ENCODE data around the gene FZD8.
"Not testable (repeated sequence)": the region's sequence is repeated elsewhere in the genome, so short reads cannot be mapped to it uniquely, and the experiment has no call there.

Gene FZD8, protein sequence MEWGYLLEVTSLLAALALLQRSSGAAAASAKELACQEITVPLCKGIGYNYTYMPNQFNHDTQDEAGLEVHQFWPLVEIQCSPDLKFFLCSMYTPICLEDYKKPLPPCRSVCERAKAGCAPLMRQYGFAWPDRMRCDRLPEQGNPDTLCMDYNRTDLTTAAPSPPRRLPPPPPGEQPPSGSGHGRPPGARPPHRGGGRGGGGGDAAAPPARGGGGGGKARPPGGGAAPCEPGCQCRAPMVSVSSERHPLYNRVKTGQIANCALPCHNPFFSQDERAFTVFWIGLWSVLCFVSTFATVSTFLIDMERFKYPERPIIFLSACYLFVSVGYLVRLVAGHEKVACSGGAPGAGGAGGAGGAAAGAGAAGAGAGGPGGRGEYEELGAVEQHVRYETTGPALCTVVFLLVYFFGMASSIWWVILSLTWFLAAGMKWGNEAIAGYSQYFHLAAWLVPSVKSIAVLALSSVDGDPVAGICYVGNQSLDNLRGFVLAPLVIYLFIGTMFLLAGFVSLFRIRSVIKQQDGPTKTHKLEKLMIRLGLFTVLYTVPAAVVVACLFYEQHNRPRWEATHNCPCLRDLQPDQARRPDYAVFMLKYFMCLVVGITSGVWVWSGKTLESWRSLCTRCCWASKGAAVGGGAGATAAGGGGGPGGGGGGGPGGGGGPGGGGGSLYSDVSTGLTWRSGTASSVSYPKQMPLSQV

DNA sequence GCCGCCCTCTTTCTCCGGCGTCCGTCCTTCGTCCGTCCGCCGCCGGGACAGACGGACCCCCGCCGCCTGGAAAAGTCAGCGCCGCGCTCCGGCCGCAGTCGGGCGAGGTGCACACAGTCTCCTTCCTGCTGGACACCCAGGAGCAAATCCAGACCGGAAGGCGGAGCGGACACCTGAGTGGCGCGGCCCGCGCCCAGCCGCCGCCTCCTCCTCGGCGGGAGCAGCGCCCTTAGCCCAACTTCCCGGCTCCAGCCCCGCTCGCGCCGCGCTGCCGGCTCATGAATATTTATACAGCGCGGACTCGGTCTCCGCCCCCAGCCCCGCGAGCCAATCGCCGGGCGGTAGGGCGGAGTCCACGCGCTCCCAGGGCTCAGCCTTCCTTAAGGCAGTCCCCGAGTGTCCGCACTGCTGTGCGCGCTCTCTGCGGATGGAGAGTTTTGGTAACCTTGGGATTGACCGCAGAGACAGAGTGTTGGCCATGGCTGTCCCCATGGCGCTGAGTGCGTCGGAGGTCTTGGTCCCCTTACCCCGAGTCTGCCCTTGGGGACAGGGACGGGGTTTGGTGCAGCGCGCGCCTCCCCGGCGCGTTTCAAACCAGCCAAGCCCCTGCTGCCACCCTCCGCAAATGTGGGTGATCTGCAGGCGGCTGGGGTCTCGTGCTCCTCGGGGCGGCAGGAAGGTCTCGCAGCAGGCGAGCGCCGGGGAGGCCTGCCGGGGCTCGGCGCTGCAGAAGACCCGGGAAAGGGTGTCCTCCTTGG, at the start of gene FZD8:
Gene FZD8, minus strand, starts transcription at position 262 of the 758 bp plus-strand sequence. CDS start 867 bp downstream, outside the sequence.
- peak; percentile 90 for DNase-seq (ENCODE audit: low spot score)

DNA sequence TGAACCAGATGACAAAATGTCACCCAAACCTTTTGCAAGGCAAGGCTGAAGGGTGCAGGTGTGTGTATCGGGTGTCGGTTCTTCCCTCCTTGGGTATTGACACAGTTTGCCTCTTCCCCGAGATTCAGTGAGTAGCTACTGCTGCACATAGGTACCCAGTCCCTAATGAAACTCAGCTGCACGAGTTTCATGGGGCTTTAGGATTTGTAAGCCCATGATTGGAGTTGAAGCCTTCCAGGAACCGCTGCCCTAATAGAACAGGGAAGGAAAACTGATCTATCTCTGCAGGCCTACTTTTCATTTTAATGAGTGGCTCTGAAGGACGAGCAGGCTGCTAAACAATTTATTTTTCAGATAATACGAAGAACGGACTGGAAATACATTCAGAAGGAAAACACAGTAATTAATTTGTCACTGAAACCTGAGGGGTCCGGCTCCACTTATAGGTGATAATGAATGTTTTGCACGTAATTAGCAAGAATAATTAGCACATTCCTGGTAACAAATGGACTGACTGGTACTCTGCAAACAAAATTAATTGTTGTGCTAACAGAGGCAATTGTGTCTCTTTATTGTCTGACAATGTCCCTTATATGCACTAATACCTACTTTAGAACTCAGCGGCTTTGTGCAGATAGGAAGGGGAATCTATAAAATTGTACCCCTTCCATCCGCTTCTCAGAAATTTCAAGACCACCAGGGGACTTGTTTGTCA, 49.6 kb upstream of the FZD8 start:
- DNase-seq (ENCODE audit: low spot score): no peak

DNA sequence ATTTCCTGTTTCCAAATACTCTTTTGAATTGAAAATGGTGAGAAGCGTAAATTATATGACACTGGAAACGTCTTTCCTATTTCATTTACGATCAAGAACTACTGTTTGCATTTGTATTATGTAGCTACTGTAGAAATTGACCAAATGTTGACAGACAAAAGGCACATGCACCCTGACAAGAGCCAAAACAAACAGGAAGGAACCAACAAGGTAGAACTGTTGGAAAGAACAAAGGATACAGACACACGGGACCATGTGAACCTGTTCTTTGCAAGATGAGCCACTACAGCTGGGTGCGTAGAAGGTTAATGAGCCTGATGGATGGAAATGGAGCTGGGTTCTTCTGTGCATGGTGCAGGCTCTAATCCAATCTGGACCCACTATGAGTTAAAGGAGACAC, 48.4 kb upstream of the FZD8 start:
- DNase-seq (ENCODE audit: low spot score): no peak

DNA sequence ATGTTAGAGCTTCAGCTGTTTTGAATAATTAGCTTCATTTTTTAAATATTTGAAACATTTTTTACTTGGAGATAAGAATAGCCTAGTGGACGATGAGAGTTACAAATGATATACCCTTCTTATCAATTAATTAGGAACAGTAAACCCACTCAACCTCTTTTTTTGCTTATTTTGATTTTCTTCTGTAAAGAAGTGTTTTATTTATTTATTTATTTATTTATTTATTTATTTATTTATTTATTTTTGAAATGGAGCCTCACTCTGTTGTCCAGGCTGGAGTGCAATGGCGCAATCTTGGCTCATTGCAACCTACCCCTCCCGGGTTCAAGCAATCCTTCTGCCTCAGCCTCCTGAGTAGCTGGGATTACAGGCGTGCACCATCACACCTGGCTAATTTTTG, 43.8 kb upstream of the FZD8 start:
- not testable (repeated sequence) for DNase-seq (ENCODE audit: low spot score)

DNA sequence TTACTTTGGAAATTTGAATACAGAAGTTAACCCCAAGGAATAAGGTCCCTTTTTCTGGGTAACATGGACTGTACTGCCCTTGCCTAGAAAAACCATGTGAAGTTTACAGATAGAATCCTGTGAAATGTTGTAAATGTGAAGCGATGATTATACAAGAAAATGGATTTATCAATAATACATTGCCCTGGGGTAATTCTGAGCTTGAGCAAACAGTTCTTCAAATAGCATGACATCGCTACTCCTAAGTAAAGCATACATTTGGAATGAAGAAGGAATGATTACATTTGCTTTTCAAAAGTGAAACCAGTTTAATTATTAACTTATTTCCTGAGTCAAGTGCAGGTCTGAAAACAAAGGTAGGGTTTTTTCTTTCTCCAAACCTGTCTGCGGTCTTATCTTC, 43.3 kb upstream of the FZD8 start:
- DNase-seq (ENCODE audit: low spot score): no peak

DNA sequence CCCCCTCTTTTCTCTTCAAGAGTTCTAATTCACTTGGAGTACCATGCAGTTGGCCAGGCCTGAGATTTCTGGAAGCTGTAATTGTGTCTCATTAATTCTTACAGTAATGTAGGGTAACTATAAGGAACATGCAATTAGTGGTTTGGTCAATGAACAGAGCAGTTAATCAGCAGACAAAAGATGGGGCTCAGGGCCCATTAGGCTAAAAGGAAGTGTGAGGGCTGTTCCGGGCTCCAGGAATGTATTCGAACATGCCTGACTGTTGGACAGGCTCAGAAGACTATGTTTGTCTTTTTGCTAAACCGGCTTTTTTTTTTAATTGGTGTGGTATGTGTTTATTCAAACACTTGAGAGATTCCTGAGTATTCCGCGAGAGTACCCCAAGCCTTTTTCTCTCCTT, 42.5 kb upstream of the FZD8 start:
- DNase-seq (ENCODE audit: low spot score): no peak

DNA sequence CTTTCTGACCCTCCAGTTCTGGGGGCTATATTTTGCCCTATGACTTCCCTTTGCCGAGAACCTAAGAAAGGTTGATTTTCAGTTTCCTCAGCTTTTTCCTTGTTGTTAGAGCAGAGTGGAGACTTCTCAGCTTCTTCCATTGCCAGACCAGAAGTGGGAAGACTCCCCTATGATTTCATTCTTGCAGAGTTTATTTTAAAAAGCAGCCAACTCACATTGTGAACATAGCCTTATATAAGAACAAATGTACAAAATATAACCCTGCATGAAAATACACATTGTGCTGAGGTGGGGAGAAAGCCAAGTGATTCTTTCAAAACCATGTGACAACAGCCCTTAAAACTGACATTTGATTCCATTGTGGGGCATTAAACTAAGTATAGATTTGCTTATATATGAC, 33.8 kb upstream of the FZD8 start:
- DNase-seq (ENCODE audit: low spot score): no peak

DNA sequence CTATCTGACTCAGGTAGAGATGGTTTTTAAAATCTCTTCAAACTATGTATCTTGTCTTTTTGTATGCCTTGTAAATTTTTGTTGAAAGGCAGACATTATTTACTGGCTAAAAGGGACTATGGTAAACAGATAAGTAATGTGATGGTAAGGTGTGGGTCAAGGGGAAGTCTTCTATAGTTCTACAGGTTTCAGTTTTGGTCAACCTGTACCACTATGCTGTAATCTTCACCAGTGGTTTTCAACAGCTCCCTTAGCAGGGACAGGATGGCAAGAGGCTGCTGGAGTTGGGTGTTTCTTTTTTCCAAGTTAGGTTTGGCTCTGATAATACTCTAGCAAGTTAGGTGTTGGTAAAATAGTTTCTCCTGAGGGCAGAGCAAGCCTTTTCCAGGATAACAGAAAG, 32.7 kb upstream of the FZD8 start:
- no peak for DNase-seq (ENCODE audit: low spot score)

DNA sequence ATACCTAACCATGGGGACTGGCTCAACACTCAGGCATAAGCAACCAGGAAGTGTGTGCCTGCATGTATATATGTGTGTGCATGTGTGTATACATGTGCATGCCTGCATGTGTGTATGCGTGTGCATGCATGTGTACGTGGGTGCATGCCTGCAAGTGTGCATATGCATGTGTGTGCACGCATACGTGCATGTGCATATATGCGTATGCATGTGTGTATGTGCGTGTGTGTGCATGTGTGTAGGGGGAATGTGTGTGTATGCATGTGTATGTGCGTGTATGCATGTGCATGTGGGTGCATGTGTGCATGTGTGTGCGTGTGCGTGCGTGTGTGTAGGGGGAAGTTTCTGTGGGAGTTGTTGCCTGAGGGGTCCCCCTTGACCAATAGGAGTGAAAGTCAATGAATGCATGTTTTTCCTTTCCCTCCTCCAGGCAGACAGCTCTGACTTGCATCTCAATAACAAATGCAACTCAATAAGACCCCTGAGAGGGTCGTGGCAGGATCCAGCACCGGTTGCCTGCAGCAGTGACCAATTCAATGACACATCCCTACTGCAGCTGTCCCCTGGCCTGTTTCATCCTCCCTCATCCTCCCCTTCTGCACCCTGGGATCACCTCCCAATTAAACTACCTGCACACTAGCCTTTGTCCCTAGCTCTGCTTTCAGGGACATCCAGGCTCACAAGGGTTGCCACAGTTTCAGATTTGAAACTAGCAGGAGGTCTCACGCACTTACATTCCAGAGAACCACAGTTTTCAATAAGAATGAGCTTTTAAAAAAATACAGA, 27.0 kb upstream of the FZD8 start:
- DNase-seq (ENCODE audit: low spot score): no peak

DNA sequence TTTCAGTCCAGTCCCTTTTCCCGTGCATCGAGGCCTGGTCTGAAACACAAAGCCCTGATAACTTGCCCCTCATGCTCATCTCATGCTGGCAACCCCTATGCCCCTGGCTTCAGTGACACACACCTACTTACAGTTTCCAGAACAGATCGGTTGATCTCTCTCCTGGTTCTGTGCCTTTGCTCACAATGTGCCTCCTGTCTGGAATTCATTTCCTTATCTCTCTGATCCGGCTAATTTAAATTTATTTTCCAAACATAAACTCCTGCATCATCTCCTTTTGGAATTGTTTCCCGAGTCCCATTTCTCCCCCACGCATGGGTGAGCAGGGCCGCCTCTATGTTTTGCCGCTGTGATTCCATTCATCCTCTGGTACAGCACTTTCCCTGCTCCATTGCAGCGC, 25.9 kb upstream of the FZD8 start:
- DNase-seq (ENCODE audit: low spot score): no peak

DNA sequence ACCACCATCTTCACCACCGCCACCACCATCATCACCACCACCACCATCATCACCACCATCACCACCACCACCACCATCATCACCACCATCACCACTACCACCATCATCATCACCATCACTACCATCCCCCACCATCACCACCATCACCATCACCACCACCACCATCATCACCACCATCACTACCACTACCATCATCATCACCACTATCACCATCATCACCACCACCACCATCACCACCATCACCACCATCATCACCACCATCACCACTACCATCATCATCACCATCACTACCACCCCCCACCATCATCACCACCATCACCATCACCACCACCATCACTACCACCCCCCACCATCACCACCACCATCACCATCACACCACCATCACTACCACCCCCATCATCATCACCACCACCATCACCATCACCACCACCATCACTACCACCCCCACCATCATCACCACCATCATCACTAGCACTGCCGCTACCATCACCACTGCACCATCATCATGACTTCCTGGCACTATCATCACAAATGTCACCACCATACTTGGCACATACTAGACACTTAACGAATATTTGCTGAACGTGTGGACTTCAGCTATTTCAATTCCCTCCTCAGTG, 25.3 kb upstream of the FZD8 start:
- DNase-seq (ENCODE audit: low spot score): no peak

DNA sequence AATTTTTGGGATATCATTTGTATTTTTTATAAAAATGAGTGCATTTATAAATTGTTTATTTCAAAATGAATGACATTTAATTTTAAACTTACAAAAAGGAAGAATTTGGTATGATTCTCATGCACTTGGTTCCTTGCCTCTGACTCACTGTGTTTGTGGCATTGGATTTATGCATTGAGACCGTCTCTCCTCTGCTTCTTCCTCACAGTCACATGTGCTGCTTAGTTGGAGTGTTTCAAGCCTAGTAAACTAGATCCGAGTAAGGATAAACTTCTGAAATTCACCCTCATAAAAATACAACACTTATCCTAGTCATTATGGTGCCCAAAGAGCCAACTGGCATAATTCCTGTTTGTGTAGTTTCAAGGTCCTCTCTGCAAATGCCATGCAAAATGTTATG, 19.1 kb upstream of the FZD8 start:
- no peak for DNase-seq (ENCODE audit: low spot score)

DNA sequence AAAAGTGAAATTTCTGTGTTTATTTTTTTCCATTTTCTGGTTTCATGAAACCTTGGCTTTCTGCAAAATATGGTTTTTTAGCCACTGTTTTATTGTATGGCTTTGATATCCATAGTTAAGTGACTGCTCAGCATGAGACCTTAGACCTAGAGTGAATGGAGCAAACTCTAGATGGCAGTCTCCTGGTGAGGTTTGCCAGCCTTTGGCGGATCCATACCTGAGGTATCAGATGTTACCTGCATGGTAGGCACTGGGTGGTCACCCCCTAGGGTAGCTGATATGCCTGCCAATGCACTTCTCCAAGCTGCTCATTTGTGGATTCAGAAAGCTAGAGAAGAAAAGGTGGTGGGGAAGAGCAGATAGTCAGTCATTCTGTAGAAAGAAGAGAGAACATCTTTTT, 17.4 kb upstream of the FZD8 start:
- no peak for DNase-seq (ENCODE audit: low spot score)

DNA sequence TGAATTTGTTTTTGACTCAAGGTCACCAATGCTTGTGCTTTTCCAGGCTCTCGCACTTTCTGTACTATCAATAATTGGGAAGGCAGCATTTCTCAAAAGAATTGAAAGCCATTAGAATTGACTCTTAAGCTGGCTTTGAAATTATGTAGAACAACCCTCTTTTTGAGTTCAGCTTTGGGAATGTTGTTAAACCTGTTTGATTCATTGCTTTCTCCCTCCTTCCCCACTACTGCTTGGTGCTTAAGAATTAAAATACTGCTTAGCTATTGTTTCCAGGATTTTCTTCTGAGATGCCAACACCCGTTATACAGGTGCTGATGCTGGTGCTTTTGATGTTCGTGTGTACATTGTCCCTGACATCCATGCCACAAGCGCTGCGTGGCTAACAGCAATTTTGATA, 15.5 kb upstream of the FZD8 start:
- no peak for DNase-seq (ENCODE audit: low spot score)

DNA sequence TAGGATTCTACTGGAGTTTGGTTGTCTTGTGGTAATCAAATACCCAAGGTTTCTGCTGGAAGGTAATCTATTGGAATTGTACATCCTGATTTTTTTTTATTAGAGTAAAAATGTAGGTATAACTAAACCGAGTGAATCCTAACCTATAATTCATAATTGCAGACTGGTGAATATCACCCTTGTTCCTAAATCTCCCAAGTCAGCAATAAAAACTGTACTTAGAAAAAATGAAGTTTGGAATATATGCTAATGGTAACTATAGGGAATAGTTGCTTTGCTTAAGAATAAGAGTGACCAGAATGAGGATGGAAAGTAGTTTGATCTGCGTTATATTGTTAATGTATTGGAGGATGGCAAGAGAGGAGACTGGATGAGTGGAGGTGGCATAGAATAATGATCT, 10.7 kb upstream of the FZD8 start:
- DNase-seq (ENCODE audit: low spot score): no peak

DNA sequence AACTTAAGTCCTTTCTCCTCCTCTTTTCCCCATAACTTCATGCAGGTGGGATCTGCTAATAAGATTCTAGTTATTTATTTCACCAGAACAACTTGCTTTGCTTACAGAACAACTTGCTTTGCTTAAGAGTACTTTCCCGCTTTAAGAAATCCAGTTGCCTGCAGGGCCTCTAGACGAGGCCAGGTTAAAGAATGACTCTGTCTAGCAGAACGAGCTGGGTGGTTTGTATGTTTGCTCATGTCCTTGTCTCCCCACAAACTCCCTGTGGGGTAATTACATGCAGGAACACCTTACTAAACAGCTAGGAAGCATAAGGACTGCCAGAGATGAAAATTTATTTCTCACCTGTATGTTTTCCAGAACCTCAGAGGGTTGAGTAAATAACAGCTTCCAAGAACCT, 8.8 kb upstream of the FZD8 start:
- DNase-seq (ENCODE audit: low spot score): no peak

DNA sequence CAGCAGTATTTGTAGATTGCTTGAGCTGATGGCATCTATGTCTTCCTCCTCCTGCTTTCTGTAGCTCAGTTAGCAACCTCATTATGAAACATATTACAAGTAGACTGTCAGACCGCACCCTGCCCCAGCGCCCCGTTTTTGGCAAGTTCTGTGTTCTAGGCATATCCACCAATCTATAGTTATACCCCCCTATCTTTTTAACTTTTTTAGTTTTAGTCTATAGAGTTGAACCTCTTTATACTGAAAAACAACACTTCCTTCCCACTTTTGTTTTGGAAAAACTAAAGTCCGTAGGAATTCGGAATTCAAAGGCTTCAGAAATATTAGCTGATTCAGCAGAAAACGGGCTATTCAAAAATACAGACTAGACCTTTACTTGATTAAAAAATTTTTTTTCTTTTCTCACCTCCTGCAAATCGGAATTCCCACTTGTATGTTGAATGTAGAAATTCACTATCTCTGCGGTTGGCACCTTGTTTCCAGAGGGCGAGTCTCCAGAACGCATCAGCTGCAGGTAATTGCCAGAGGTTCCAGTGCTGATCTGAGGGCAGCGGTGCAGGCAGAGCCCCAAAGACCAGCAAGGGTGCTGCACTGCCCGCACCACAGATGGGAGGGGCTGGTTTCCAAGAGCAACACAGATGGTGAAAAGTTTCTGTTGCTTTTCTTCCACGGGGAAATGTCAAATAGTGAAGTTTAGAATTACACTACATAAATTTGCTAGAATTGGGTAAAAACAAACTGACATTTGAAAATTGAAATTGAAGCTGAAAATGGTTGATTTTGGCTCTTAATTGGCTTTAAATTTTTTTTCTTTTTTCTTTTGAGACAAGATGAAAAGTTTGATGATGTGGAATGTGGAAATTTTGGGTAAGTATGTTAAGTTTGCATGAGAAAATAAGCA, 2.2 kb upstream of the FZD8 start:
- DNase-seq (ENCODE audit: low spot score): no peak

DNA sequence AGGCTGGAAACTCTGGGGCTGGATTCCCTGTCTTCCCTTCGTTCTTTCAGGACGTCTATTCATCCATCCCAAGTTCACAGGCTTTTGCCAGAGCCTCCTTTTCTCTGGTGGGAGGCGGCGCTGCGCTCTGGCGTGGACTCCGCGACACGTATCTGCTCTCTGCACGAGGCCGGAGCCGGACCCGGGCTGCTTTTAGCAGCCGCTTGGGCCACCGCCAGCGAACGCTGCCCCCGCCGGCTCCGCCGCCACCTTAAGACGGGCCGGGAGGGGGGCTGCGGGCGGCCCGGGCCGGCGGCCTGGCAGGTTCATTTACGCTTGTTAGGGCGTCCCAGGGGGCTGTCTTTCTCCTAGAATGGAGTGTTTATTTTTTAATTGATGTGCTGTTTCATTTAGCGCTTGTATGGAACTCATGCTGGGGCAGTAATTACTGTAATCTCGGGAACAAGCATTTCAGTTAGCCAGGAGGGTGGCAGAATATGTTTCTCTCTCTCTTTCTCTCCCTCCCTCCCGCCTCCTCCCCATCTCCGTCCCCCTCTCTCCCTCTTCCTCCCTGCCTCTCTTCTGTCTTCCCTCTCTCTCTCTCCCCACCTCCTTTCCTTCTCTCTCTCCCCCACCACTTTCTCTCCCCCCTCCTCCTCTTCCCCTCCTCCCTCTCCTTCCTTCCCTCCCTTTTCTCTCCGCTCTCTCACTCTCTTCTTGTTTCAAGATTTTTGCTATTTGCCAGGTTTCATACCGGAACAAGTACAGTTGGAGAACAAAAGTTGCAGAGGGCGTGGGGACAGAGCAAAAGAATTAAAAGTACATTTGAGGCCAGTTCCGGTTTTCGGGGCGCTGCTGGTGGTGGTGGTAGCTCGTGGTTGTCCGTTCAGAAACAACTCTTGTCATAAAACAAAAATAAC, 1.3 kb upstream of the FZD8 start:
- DNase-seq (ENCODE audit: low spot score): peak; percentile 45

DNA sequence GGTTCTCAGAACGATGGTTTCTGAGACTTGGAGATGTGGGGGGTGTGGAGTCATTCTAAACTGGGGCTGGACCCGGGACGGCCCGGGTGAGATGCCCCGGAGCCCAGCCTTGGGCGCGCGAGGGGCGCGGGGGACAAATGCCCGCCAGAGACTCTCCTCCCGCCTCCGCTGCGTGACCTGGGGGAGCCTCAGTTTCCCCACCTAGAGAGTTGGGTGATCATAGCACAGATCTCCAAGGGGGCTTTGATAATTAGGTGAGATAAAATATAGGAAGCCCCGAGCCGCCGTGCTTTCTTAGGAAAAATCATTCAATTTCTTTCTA, 658 bp upstream of the FZD8 start:
- no peak for DNase-seq (ENCODE audit: low spot score)

Measured in pons (tissue), 1 donor.